H1 (cell line): Measurements from ENCODE around the gene GADD45GIP1. TPM values are rescaled to one million over a fixed set of nuclear protein-coding genes. Genes with fewer than 3 reads are reported as not detected.

Experiments
- ATF2 ChIP-seq: IDR thresholded peaks from 2 replicates; pipeline ENCODE4 v1.6.1; 2012; ENCODE audit warnings: low read length, inconsistent platforms
- NRF1 ChIP-seq: IDR thresholded peaks from 2 replicates; pipeline ENCODE4 v1.6.1; 2011; ENCODE audit warnings: mild to moderate bottlenecking, low read depth, low read length, improper control_type of control experiment
- RFX5 ChIP-seq: IDR thresholded peaks from 2 replicates; pipeline ENCODE4 v1.6.1; 2011; ENCODE audit warnings: low read depth, low read length, improper control_type of control experiment, borderline replicate concordance
- TAF7 ChIP-seq: optimal IDR thresholded peaks from 2 replicates; pipeline ENCODE3; 2011; ENCODE audit warnings: low read depth, mild to moderate bottlenecking, inconsistent platforms, low read length, moderate library complexity, borderline replicate concordance
- TCF12 ChIP-seq: IDR thresholded peaks from 2 replicates; pipeline ENCODE4 v1.6.1; 2011; ENCODE audit warnings: low read depth, mild to moderate bottlenecking, low read length
- polyA plus RNA-seq, 7 experiments: library from polyadenylated mRNA; depleted of rRNA in 3 of 7; stranded (reverse) in 5 of 7; unstranded in 2 of 7; fragments of >200 nt in 5 of 7; fragments of 200-250 nt in 2 of 7; gene quantifications; 1 replicate in 5 of 7; 2 replicates in 1 of 7; 4 replicates in 1 of 7; pipeline versions ENCODE4 v1.2.1 to v1.2.3, GENCODE V29; 2011 to 2013; ENCODE audit warnings: missing spikeins in 2 of 7, mixed read lengths in 2 of 7
- total RNA-seq: library from RNA; stranded (reverse); fragmentation: NEBNext Ultra II Directional; extraction: Animal tissue kit (Norgen Biotek cat#: 25700); gene quantifications from 2 replicates; pipeline ENCODE4 v1.2.1, GENCODE V29; 2021

GADD45GIP1 gene
- total and polyA plus RNA-seq, 2 of the 8 experiments (the other 6 are each of a cell fraction or from before 2014, with no cell fraction given) = 42.2 to 42.6 TPM

GRCh38 chr19:12948612-12949362, 8.2 kb downstream of the GADD45GIP1 start (continued):
- TF ChIP-seq RFX5 (no peak), TCF12 (no peak), TAF7 (no peak), ATF2 (no peak), NRF1 (no peak)
